Psoas muscle (tissue), 8 donors: ENCODE results near the gene TRDN. TPM values are rescaled to one million over a fixed set of nuclear protein-coding genes. Genes with fewer than 3 reads are reported as not detected.

Source experiments
- ATAC-seq, 4 donors: fragments of 200-7000 bp; cut with Tn5 transposase; one replicate each; pipeline ENCODE4 v1.9.1; 2020; ENCODE audit warnings: moderate library complexity in 3 of 4, mild to moderate bottlenecking in 2 of 4
- DNase-seq, 2 donors: peaks; one replicate each; pipeline ENCODE4 v3.0.0-alpha.2; 2020
- H3K27ac ChIP-seq: fragments of 200-600 bp; one replicate; pipeline ENCODE4 v1.8.0; 2022
- H3K27me3 ChIP-seq, 3 donors: fragments of 200-600 bp in 1 of 3; one replicate each; pipeline versions ENCODE4 v1.6.1 to v1.8.0; 2013 to 2022; ENCODE audit warnings: low read length in 2 of 3, mild to moderate bottlenecking in 2 of 3, moderate library complexity in 1 of 3; ENCODE audit not compliant: insufficient read depth in 3 of 3
- H3K36me3 ChIP-seq, 2 donors: fragments of 200-600 bp in 1 of 2; one replicate each; pipeline versions ENCODE4 v1.6.1 to v1.8.0; 2013 to 2022; ENCODE audit warnings: low read depth in 1 of 2, mild to moderate bottlenecking in 1 of 2, moderate library complexity in 1 of 2; ENCODE audit not compliant: insufficient read depth in 1 of 2
- H3K4me1 ChIP-seq: fragments of 200-600 bp; one replicate; pipeline ENCODE4 v1.8.0; 2022
- H3K4me3 ChIP-seq: fragments of 200-600 bp; one replicate; pipeline ENCODE4 v1.8.0; 2022; ENCODE audit warnings: mild to moderate bottlenecking
- H3K9me3 ChIP-seq: fragments of 200-600 bp; one replicate; pipeline ENCODE4 v1.8.0; 2022
- WGBS, 3 donors: extraction: QIAGEN DNeasy Blood & Tissue Kit; methylation state at CpG; one replicate each; pipeline versions ENCODE4 v1.1.6 to v1.1.7; 2013; 5-methylcytosine and 5-hydroxymethylcytosine counted together
- intact Hi-C, 2 donors: fragments of 100-400 bp; cut with DNase I; formaldehyde crosslinking; loops; one replicate each; pipeline versions ENCODE4 v1.11.0 to v1.14.2; 2022
- polyA plus RNA-seq, 3 donors: library from polyadenylated mRNA; stranded (reverse); fragments of 200-250 nt; gene quantifications; one replicate each; pipeline ENCODE4 v1.2.3, GENCODE V29; 2013
- total RNA-seq, 4 donors: library from RNA; stranded (reverse); fragmentation: NEBNext Ultra II Directional in 2 of 4; extraction: Animal tissue kit (Norgen Biotek cat#: 25700) in 2 of 4; gene quantifications; one replicate each; pipeline versions ENCODE4 v1.2.1 to v1.2.4, GENCODE V29; 2021 to 2023
- TF ChIP-seq, protein P1 (sequence below): fragments of 200-600 bp; IDR thresholded peaks from one replicate; pipeline ENCODE4 v1.8.0; 2022; ENCODE audit warnings: antibody characterized with exemption
- donor health status: healthy with polysubstance abuse.
- donor health status: DM: no; HTN: no; CAD: no; lungs with moderate emphysema.
- donor health status: Bipolar disorder and iron deficiency.
- donor health status: healthy.
- donor health status: DM: yes; HTN: yes; CAD: no.
- donor health status: DM: no; HTN: no; CAD: no.
- donor health status: DM: no; HTN: no; CAD: no.
- donor health status: DM: yes; HTN: yes; CAD: no.

The TRDN gene
- total and polyA plus RNA-seq, 7 donors = 79.7 to 1,361 (median 399) TPM

DNA sequence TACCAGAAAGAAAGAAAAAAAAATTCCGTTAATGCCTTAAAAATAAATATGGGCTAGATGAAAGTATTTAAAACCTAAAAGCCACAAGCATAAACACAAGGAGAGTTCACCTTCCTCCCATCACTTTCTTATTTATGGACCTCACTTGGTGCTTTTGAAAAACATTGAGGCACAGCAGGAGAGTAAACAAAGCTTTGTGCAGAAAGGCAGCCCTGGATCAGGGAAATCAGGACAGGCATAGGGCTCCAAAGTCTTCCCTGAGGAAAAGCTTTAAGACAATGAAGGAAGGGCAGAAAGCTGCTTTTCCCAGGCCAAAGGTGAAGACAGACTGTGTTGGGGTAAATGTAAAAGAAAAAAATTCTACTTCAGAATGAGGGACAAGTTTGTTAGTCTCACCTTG lies 432.8 kb downstream of the TRDN start:
- Histone ChIP-seq H3K27ac (no peak overlapping the region), H3K36me3 (peaks cover 0 to 17% of the 10 kb centered on the region in 2 donors), H3K4me3 (no peak overlapping the region), H3K4me1 (no peaks in the 10 kb centered on the region), H3K9me3 (no peaks in the 10 kb centered on the region), H3K27me3 (no peaks in the 10 kb centered on the region)
- TF ChIP-seq, protein P1, sequence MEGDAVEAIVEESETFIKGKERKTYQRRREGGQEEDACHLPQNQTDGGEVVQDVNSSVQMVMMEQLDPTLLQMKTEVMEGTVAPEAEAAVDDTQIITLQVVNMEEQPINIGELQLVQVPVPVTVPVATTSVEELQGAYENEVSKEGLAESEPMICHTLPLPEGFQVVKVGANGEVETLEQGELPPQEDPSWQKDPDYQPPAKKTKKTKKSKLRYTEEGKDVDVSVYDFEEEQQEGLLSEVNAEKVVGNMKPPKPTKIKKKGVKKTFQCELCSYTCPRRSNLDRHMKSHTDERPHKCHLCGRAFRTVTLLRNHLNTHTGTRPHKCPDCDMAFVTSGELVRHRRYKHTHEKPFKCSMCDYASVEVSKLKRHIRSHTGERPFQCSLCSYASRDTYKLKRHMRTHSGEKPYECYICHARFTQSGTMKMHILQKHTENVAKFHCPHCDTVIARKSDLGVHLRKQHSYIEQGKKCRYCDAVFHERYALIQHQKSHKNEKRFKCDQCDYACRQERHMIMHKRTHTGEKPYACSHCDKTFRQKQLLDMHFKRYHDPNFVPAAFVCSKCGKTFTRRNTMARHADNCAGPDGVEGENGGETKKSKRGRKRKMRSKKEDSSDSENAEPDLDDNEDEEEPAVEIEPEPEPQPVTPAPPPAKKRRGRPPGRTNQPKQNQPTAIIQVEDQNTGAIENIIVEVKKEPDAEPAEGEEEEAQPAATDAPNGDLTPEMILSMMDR = no peak
- no peak for ATAC-seq
- intact Hi-C loops = no loop called here
- DNase-seq = no peak
- WGBS, 3 donors = 44 to 81% (median 62%) methylated on average over 1 of the region's 1 CpG

DNA sequence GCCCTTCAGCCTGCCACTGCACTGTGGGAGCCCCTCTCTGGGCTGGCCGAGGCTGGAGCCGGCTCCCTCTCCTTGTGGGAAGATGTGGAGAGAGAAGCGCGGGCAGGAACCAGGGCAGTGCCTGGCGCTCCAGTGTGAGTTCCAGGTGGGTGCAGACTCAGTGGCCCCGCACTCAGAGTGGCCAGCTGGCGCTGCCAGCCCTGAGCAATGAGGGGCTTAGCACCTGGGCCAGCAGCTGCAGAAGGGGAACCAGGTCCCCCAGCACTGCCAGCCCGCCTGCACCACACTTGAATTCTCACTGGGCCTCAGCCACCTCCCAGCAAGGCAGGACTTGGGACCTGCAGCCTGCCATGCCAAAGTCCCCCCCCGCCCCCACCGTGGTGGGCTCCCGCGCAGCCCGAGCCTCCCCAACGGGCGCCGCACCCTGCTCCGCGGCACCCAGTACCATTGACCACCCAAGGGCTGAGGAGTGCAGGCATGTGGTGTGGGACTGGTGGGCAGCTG lies 434.8 kb downstream of the TRDN start:
- no peaks in the 10 kb centered on the region for H3K4me1 ChIP-seq
- WGBS, 3 donors = 88 to 93% (median 90%) methylated on average over 18 of the region's 18 CpGs
- peak in 1 of 2 donors; percentile 42 for DNase-seq
- TF ChIP-seq, protein P1 = no peak
- no peaks in the 10 kb centered on the region for H3K27me3 ChIP-seq
- H3K36me3 ChIP-seq = peaks cover 0 to 21% of the 10 kb centered on the region in 2 donors
- H3K27ac ChIP-seq = no peak overlapping the region
- no peaks in the 10 kb centered on the region for H3K9me3 ChIP-seq
- intact Hi-C loops = no loop called here
- no peak overlapping the region for H3K4me3 ChIP-seq
- ATAC-seq = peak in 1 of 4 donors; percentile 41

DNA sequence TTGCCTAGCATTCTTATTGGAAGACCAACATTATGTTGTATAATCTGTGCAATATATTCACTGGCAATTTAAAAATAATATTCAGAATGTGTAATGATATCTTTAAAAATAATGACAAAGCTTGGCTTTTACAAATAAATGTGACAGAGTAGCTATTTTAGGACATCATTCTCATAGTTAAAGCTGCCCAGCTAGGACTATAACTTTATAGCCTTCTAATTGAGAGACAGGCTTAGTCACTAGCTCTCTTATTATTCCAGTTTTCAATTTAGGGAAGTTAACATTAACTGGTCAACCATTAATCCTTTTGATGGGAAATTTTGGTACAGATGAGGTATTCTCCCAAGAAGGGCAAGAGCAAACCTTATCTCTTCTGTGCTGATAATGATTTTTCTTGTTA lies 443.5 kb downstream of the TRDN start:
- Histone ChIP-seq H3K9me3 (peaks cover 2% of the 10 kb centered on the region), H3K27me3 (no peaks in the 10 kb centered on the region), H3K4me1 (peaks cover 14% of the 10 kb centered on the region), H3K36me3 (peaks cover 0 to 17% of the 10 kb centered on the region in 2 donors), H3K27ac (peak overlapping the region; percentile 44), H3K4me3 (no peak overlapping the region)
- DNase-seq (no peak), ATAC-seq (peak in 3 of 4 donors; percentile 51 to 71 (median 61))
- intact Hi-C loops = no loop called here
- TF ChIP-seq, protein P1 = no peak

DNA sequence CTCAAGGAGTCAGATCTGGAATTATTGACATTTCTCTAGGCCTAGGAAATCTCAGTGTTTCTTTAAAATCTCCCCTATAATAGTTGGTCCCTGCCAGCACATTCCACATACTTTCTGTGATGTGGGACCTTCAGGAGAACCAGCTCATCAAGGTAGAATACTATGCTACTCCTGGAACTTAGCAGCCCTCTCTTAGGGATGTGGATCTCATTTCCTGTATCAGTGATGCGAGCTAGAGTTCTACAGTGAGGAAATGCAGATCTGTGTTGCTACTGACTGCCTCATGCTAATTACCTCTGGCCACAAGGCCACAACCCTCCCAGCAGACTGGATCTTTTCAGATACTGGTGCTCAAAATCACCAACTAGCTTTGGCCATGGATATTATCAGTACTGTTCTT lies 446.9 kb downstream of the TRDN start:
- no peak for DNase-seq
- ATAC-seq = no peak
- peaks cover 18% of the 10 kb centered on the region for H3K9me3 ChIP-seq
- no peak overlapping the region for H3K4me3 ChIP-seq
- H3K27ac ChIP-seq = no peak overlapping the region
- H3K36me3 ChIP-seq = peaks cover 0 to 10% of the 10 kb centered on the region in 2 donors
- H3K4me1 ChIP-seq = peaks cover 11% of the 10 kb centered on the region
- WGBS, 3 donors = 61 to 79% (median 79%) methylated on average over 1 of the region's 1 CpG
- no peaks in the 10 kb centered on the region for H3K27me3 ChIP-seq
- intact Hi-C loops = no loop called here
- TF ChIP-seq, protein P1 = no peak

DNA sequence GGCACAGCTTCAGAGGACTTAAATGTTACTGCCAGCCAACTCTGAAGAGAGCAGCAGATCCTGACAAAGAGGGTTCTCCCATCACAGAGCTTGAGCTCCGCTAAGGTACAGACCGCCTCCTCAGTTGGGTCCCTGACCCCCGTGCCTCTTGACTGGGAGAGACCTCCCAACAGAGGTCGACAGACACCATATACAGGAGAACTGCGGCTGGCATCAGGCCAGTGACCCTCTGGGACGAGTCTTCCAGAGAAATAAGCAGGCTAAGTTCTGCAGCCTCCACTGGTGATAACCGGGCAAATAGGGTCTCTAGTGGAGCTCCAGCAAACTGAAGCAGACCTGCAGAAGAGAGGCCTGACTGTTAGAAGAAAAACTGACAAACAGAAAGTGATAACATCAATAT lies 453.8 kb downstream of the TRDN start:
- Histone ChIP-seq H3K27me3 (no peaks in the 10 kb centered on the region), H3K4me3 (no peak overlapping the region), H3K4me1 (no peaks in the 10 kb centered on the region), H3K36me3 (peaks cover 0 to 28% of the 10 kb centered on the region in 2 donors), H3K27ac (no peak overlapping the region), H3K9me3 (peaks cover 13% of the 10 kb centered on the region)
- 83 to 89% (median 87%) methylated on average over 7 of the region's 7 CpGs for WGBS, 3 donors
- DNase-seq = no peak
- intact Hi-C loops = no loop called here
- no peak for ATAC-seq
- TF ChIP-seq, protein P1 = no peak
